ENCODE results near the gene ATP5MC2. TPM values are rescaled to one million over a fixed set of nuclear protein-coding genes. Genes with fewer than 3 reads are reported as not detected.
A peak's percentile ranks its signal among the peaks of the same experiment; 100 is the strongest.
"Not testable (repeated sequence)": the region's sequence is repeated elsewhere in the genome, so short reads cannot be mapped to it uniquely, and the experiment has no call there.

The ATP5MC2 gene
- total RNA-seq, 4 donors from 2014 or later, result 181 to 334 (median 259) TPM

GRCh38 chr12:53683983-53684382, 8.1 kb upstream of the ATP5MC2 start:
- no peak overlapping the region for H3K27ac ChIP-seq
- H3K27me3 ChIP-seq, result no peaks in the 10 kb centered on the region
- H3K4me3 ChIP-seq (replicated peaks in 1 of 3), result no peak overlapping the region
- no peaks in the 10 kb centered on the region for H3K9me3 ChIP-seq
- H3K4me1 ChIP-seq, result no peaks in the 10 kb centered on the region
- no peak for TF ChIP-seq CTCF (IDR thresholded peaks at IDR 0.05)
- no peak for TF ChIP-seq POLR2A (IDR thresholded peaks at IDR 0.05)
- no peak for DNase-seq
- no peaks in the 10 kb centered on the region for H3K36me3 ChIP-seq
- 78 to 81% methylated on average over 9 of the region's 9 CpGs for WGBS, 2 donors
- intact Hi-C loops (cut with DNase I), result no loop called here

- no peak for DNase-seq
- Histone ChIP-seq H3K27ac (no peak overlapping the region), H3K27me3 (no peaks in the 10 kb centered on the region), H3K9me3 (no peaks in the 10 kb centered on the region), H3K4me3 (replicated peaks in 1 of 3) (no peak overlapping the region), H3K36me3 (no peaks in the 10 kb centered on the region), H3K4me1 (no peaks in the 10 kb centered on the region)
- 95 to 100% methylated on average over 2 of the region's 2 CpGs for WGBS, 2 donors
- TF ChIP-seq POLR2A (IDR thresholded peaks at IDR 0.05) (no peak), CTCF (IDR thresholded peaks at IDR 0.05) (no peak)
- intact Hi-C loops (cut with DNase I), result no loop called here
Observed at GRCh38 chr12:53683494-53683893, 7.6 kb upstream of the ATP5MC2 start.

GRCh38 chr12:53680061-53680460, 4.2 kb upstream of the ATP5MC2 start:
- H3K9me3 ChIP-seq; intact Hi-C loops (cut with DNase I); DNase-seq; H3K4me3 ChIP-seq (replicated peaks in 1 of 3); H3K27ac ChIP-seq; H3K27me3 ChIP-seq; H3K36me3 ChIP-seq: not testable (repeated sequence)
- peaks cover 8 to 11% of the 10 kb centered on the region in 2 donors for H3K4me1 ChIP-seq
- WGBS, 2 donors, result 89 to 92% methylated on average over 5 of the region's 5 CpGs

GRCh38 chr12:53677800-53678148, 1.9 kb upstream of the ATP5MC2 start:
- no peak for DNase-seq
- H3K27ac ChIP-seq, result peak overlapping the region; percentile 77 to 88 (median 86)

GRCh38 chr12:53677016-53677799, 1.3 kb upstream of the ATP5MC2 start:
- Histone ChIP-seq H3K4me3 (replicated peaks in 1 of 3) (peak overlapping the region in 2 of 3 donors; percentile 34 to 54), H3K27ac (peak overlapping the region; percentile 77 to 88 (median 86)), H3K36me3 (peaks cover 0 to 5% of the 10 kb centered on the region in 2 donors), H3K9me3 (no peaks in the 10 kb centered on the region), H3K27me3 (no peaks in the 10 kb centered on the region), H3K4me1 (peaks cover 14 to 21% of the 10 kb centered on the region in 2 donors)
- intact Hi-C loops (cut with DNase I), result loop anchor here (2.0 to 5.0 kb wide), 2 partner anchors 50 to 134 kb away; partner anchors contain the start of gene ATF7
- WGBS, 2 donors, result 20 to 23% methylated on average over 40 to 51 of the region's 51 CpGs
- no peak for DNase-seq
- TF ChIP-seq CTCF (IDR thresholded peaks at IDR 0.05), result no peak

More at GRCh38 chr12:53677800-53678148, 1.9 kb upstream of the ATP5MC2 start:
- H3K9me3 ChIP-seq, result no peaks in the 10 kb centered on the region
- no peaks in the 10 kb centered on the region for H3K36me3 ChIP-seq
- intact Hi-C loops (cut with DNase I), result loop anchor here (2.0 to 5.0 kb wide), 2 partner anchors 50 to 135 kb away; partner anchors contain the start of gene ATF7
- no peak overlapping the region for H3K4me3 ChIP-seq (replicated peaks in 1 of 3)
- no peaks in the 10 kb centered on the region for H3K27me3 ChIP-seq
- TF ChIP-seq POLR2A (IDR thresholded peaks at IDR 0.05) (no peak), CTCF (IDR thresholded peaks at IDR 0.05) (no peak)
- WGBS, 2 donors, result 73 to 86% methylated on average over 5 of the region's 5 CpGs
- H3K4me1 ChIP-seq, result peaks cover 14 to 21% of the 10 kb centered on the region in 2 donors

Measured in thyroid gland (tissue), 4 donors.